ENCODE data around the gene UHRF1. TPM values are rescaled to one million over a fixed set of nuclear protein-coding genes. Genes with fewer than 3 reads are reported as not detected.

Gene UHRF1
- total and polyA plus RNA-seq, 4 donors = 0.06 to 57.4 (median 0.73) TPM

- H3K9ac ChIP-seq (ENCODE audit: low read depth in 1 of 2, low read length in 2 of 2) = no peak overlapping the region
- peaks cover 17 to 38% (median 27%) of the 10 kb centered on the region in 4 donors for H3K4me1 ChIP-seq (ENCODE audit: control insufficient read depth in 4 of 4, insufficient read depth in 4 of 4, low read length in 3 of 4)
- WGBS = 59% methylated on average over 5 of the region's 5 CpGs
- H3K4me3 ChIP-seq (ENCODE audit: low read depth in 1 of 3, low read length in 3 of 3) = no peak overlapping the region
- peak overlapping the region; percentile 26 to 60 for H3K27ac ChIP-seq (ENCODE audit: low read depth in 1 of 2, low read length in 2 of 2)
- peak; percentile 68 to 89 for TF ChIP-seq RXRA (IDR thresholded peaks at IDR 0.05)
- no peak for TF ChIP-seq HNF4G (IDR thresholded peaks at IDR 0.05)
- peak; percentile 13 to 69 for TF ChIP-seq HNF4A (conservative IDR thresholded peaks at IDR 0.05)
- no peaks in the 10 kb centered on the region for H3K27me3 ChIP-seq (ENCODE audit: control insufficient read depth in 4 of 4, insufficient read depth in 4 of 4, low read length in 3 of 4)
- no peak for DNase-seq (ENCODE audit: low spot score)
- no peaks in the 10 kb centered on the region for H3K36me3 ChIP-seq (ENCODE audit: control insufficient read depth in 4 of 4, insufficient read depth in 3 of 4, low read depth in 1 of 4, low read length in 3 of 4)
- H3K9me3 ChIP-seq (ENCODE audit: control insufficient read depth in 4 of 4, low read length in 3 of 4) = no peaks in the 10 kb centered on the region
These were observed 95.8 kb downstream of the UHRF1 start for GRCh38 chr19:5005096-5005495.

GRCh38 chr19:5006201-5006600, 96.9 kb downstream of the UHRF1 start:
- Histone ChIP-seq H3K9me3 (ENCODE audit: control insufficient read depth in 4 of 4, low read length in 3 of 4) (no peaks in the 10 kb centered on the region), H3K27me3 (ENCODE audit: control insufficient read depth in 4 of 4, insufficient read depth in 4 of 4, low read length in 3 of 4) (no peaks in the 10 kb centered on the region), H3K9ac (ENCODE audit: low read depth in 1 of 2, low read length in 2 of 2) (no peak overlapping the region), H3K4me1 (ENCODE audit: control insufficient read depth in 4 of 4, insufficient read depth in 4 of 4, low read length in 3 of 4) (peaks cover 17 to 38% (median 27%) of the 10 kb centered on the region in 4 donors), H3K27ac (ENCODE audit: low read depth in 1 of 2, low read length in 2 of 2) (peak overlapping the region in 1 of 2 donors; percentile 40), H3K36me3 (ENCODE audit: control insufficient read depth in 4 of 4, insufficient read depth in 3 of 4, low read depth in 1 of 4, low read length in 3 of 4) (no peaks in the 10 kb centered on the region), H3K4me3 (ENCODE audit: low read depth in 1 of 3, low read length in 3 of 3) (no peak overlapping the region)
- DNase-seq (ENCODE audit: low spot score) = no peak
- WGBS = 66% methylated on average over 10 of the region's 10 CpGs
- peak in 1 of 2 donors; percentile 46 for TF ChIP-seq HNF4A (conservative IDR thresholded peaks at IDR 0.05)
- TF ChIP-seq FOXA1 (IDR thresholded peaks at IDR 0.05) = no peak
- TF ChIP-seq RXRA (IDR thresholded peaks at IDR 0.05) = peak in 1 of 2 donors; percentile 72

GRCh38 chr19:5006821-5007220, 97.5 kb downstream of the UHRF1 start:
- Histone ChIP-seq H3K27me3 (ENCODE audit: control insufficient read depth in 4 of 4, insufficient read depth in 4 of 4, low read length in 3 of 4) (no peaks in the 10 kb centered on the region), H3K36me3 (ENCODE audit: control insufficient read depth in 4 of 4, insufficient read depth in 3 of 4, low read depth in 1 of 4, low read length in 3 of 4) (no peaks in the 10 kb centered on the region), H3K4me1 (ENCODE audit: control insufficient read depth in 4 of 4, insufficient read depth in 4 of 4, low read length in 3 of 4) (peaks cover 17 to 42% (median 30%) of the 10 kb centered on the region in 4 donors), H3K9me3 (ENCODE audit: control insufficient read depth in 4 of 4, low read length in 3 of 4) (no peaks in the 10 kb centered on the region), H3K4me3 (ENCODE audit: low read depth in 1 of 3, low read length in 3 of 3) (no peak overlapping the region), H3K9ac (ENCODE audit: low read depth in 1 of 2, low read length in 2 of 2) (no peak overlapping the region), H3K27ac (ENCODE audit: low read depth in 1 of 2, low read length in 2 of 2) (no peak overlapping the region)
- DNase-seq (ENCODE audit: low spot score) = no peak
- TF ChIP-seq FOXA1 (IDR thresholded peaks at IDR 0.05) (no peak), GABPA (IDR thresholded peaks at IDR 0.05 in 1 of 2, conservative IDR thresholded peaks at IDR 0.05 in 1 of 2) (no peak), TAF1 (conservative IDR thresholded peaks at IDR 0.05) (no peak), HNF4A (conservative IDR thresholded peaks at IDR 0.05) (no peak), REST (IDR thresholded peaks at IDR 0.05) (no peak), MAX (IDR thresholded peaks at IDR 0.05) (no peak), RXRA (IDR thresholded peaks at IDR 0.05) (no peak), NR2F2 (IDR thresholded peaks at IDR 0.05) (no peak), ATF3 (IDR thresholded peaks at IDR 0.05) (no peak), CTCF (IDR thresholded peaks at IDR 0.05; ENCODE audit: low read depth, low read length, missing input control) (no peak), FOXA2 (IDR thresholded peaks at IDR 0.05) (no peak), ZBTB33 (IDR thresholded peaks at IDR 0.05) (no peak), YY1 (IDR thresholded peaks at IDR 0.05) (no peak), SP1 (IDR thresholded peaks at IDR 0.05) (no peak), RAD21 (IDR thresholded peaks at IDR 0.05) (no peak)
- WGBS = 97% methylated on average over 13 of the region's 13 CpGs
